Stimulated activated CD8-positive, alpha-beta memory T cell treated with anti-CD3 and anti-CD28 coated beads, Interleukin-12 subunit alpha, Interleukin-12 subunit beta, amount 100 ng/mL, for 24 hours (primary cell): ENCODE results near the gene BMPR2.

Experiments used
- DNase-seq: peaks from one replicate; pipeline ENCODE4 v3.0.0-alpha.2; 2020; ENCODE audit errors: extremely low read depth

BMPR2 gene

GRCh38 chr2:202599911-202600310 lies 223.8 kb downstream of the BMPR2 start:
- DNase-seq, result no peak

DNA sequence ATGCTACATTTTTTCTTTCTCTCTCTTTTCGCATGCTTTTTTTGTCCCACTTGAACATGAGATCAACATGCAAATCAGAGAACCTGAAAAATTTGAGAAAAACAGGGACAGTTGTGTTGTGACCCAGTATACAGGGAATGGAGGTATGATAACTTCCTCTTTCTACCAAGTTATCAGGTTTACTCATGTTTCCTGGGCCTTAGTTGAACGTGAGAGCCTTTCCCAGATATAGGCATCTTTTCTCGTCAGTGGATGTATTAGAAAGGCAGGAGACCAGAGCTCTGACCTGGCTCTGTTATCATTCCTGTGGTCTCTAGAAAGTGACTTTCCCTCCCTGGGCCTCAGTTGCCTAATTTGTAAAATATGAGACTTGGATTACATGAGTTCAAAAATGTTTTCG lies 228.6 kb downstream of the BMPR2 start:
- DNase-seq, result no peak

- no peak for DNase-seq
Measured at GRCh38 chr2:202605174-202605573, 229.0 kb downstream of the BMPR2 start.

- no peak for DNase-seq
Measured at GRCh38 chr2:202608142-202608852, 232.2 kb downstream of the BMPR2 start.

DNA sequence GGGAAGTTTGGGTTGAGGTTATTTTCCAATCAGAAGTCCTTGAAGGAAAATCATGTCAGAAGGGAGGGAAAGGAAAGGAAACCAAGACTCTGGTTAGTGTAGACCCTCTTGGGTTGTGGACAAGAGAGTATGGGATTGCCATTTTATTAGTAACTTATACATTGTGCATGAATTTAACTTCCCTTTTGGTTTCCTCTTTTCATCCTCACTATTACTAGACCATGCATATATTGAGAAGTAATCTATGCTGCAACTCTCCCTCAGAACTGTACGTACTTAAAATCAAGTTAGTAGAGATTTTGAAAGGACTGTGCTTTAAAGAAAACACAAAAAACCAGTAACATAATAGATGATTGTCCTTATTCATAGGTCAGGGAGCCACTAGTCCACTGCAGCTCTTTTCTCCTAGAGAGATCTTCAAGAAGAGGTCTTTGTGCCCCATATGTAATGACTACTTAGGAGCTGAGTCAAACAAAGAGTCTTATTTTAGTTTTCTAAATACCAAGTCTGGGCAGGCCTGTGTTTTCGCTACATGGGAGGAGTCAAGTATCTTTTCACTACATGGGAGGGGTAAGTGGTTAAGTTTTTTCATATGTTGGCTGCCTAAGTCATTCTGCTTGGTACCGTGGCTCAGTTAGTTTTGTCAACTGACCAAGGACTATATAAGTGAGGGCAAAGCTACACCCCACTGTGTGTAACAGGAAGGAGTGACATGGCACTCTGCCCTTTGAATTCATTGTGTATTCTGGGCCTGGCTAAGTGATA lies 233.4 kb downstream of the BMPR2 start:
- no peak for DNase-seq

GRCh38 chr2:202610380-202610779 lies 234.3 kb downstream of the BMPR2 start:
- no peak for DNase-seq

DNA sequence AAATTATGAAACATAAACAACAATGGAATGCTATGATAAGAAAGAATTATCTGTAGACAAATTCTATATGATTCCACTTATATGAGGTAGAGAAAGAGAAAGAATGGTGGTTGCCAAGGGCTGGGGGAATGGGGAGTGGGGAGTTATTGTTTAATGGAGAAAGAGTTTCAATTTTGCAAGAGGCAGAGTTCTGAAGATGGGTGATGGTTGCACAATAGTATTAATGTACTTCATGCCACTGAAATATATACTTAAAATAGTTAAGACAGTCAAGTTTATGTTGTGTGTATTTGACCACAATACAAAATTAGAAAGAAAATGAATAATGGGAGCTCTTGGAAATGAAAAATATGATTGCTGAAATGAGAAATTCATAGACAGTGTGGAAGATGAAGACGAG lies 236.0 kb downstream of the BMPR2 start:
- DNase-seq, result no peak

GRCh38 chr2:202613479-202613878 lies 237.4 kb downstream of the BMPR2 start:
- no peak for DNase-seq
